ENCODE results near the gene CPNE7.
A peak's percentile ranks its signal among the peaks of the same experiment; 100 is the strongest.

The CPNE7 gene

GRCh38 chr16:89607453-89607852 lies 31.9 kb downstream of the CPNE7 start:
- no peak overlapping the region for H3K4me3 ChIP-seq (ENCODE audit: low read depth, low read length)
- TF ChIP-seq POLR2A (IDR thresholded peaks at IDR 0.05; ENCODE audit: extremely low read depth, insufficient read length) (no peak), MAX (IDR thresholded peaks at IDR 0.05; ENCODE audit: low read depth, low read length) (no peak), CTCF (IDR thresholded peaks at IDR 0.05; ENCODE audit: low read depth, low read length) (no peak), MYC (IDR thresholded peaks at IDR 0.05; ENCODE audit: low read depth, low read length) (no peak)
- no peak for DNase-seq (ENCODE audit: low read depth)

- TF ChIP-seq MAX (IDR thresholded peaks at IDR 0.05; ENCODE audit: low read depth, low read length) (no peak), CTCF (IDR thresholded peaks at IDR 0.05; ENCODE audit: low read depth, low read length) (no peak), POLR2A (IDR thresholded peaks at IDR 0.05; ENCODE audit: extremely low read depth, insufficient read length) (no peak), MYC (IDR thresholded peaks at IDR 0.05; ENCODE audit: low read depth, low read length) (no peak)
- no peak overlapping the region for H3K4me3 ChIP-seq (ENCODE audit: low read depth, low read length)
- DNase-seq (ENCODE audit: low read depth) = no peak
These were observed 32.6 kb downstream of the CPNE7 start for GRCh38 chr16:89607937-89608740.

- DNase-seq (ENCODE audit: low read depth) = no peak
- H3K4me3 ChIP-seq (ENCODE audit: low read depth, low read length) = no peak overlapping the region
- TF ChIP-seq MYC (IDR thresholded peaks at IDR 0.05; ENCODE audit: low read depth, low read length) (no peak), POLR2A (IDR thresholded peaks at IDR 0.05; ENCODE audit: extremely low read depth, insufficient read length) (no peak), CTCF (IDR thresholded peaks at IDR 0.05; ENCODE audit: low read depth, low read length) (no peak), MAX (IDR thresholded peaks at IDR 0.05; ENCODE audit: low read depth, low read length) (no peak)
These were observed 34.5 kb downstream of the CPNE7 start for GRCh38 chr16:89610108-89610453.

GRCh38 chr16:89612415-89613166 lies 37.0 kb downstream of the CPNE7 start:
- DNase-seq (ENCODE audit: low read depth) = no peak
- no peak for TF ChIP-seq CTCF (IDR thresholded peaks at IDR 0.05; ENCODE audit: low read depth, low read length)
- no peak for TF ChIP-seq MAX (IDR thresholded peaks at IDR 0.05; ENCODE audit: low read depth, low read length)
- TF ChIP-seq MYC (IDR thresholded peaks at IDR 0.05; ENCODE audit: low read depth, low read length) = no peak
- TF ChIP-seq POLR2A (IDR thresholded peaks at IDR 0.05; ENCODE audit: extremely low read depth, insufficient read length) = no peak
- H3K4me3 ChIP-seq (ENCODE audit: low read depth, low read length) = no peak overlapping the region

GRCh38 chr16:89613231-89613953 lies 37.8 kb downstream of the CPNE7 start, which contains the start of gene DPEP1:
Gene DPEP1 (plus strand): TSS chr16:89613642. CDS start chr16:89630411, 16,769 bp downstream.
- DNase-seq (ENCODE audit: low read depth) = peak; percentile 47
- no peak for TF ChIP-seq POLR2A (IDR thresholded peaks at IDR 0.05; ENCODE audit: extremely low read depth, insufficient read length)
- no peak for TF ChIP-seq CTCF (IDR thresholded peaks at IDR 0.05; ENCODE audit: low read depth, low read length)
- TF ChIP-seq MYC (IDR thresholded peaks at IDR 0.05; ENCODE audit: low read depth, low read length) = no peak
- no peak for TF ChIP-seq MAX (IDR thresholded peaks at IDR 0.05; ENCODE audit: low read depth, low read length)
- H3K4me3 ChIP-seq (ENCODE audit: low read depth, low read length) = no peak within 1 kb of the TSS
